PFSK-1 (cell line): Measurements from ENCODE around the gene RACK1.

Experiments
- FOXP2 ChIP-seq: optimal IDR thresholded peaks from 2 replicates; pipeline ENCODE3; 2011; ENCODE audit warnings: borderline replicate concordance, control low read depth, inconsistent platforms; ENCODE audit not compliant: insufficient read depth; ENCODE audit errors: extremely low read length, extremely low read depth
- POLR2AphosphoS5 ChIP-seq: IDR thresholded peaks from 2 replicates; pipeline ENCODE4 v1.6.1; 2012; ENCODE audit warnings: low read depth, mild to moderate bottlenecking, control low read depth, low read length, moderate library complexity
- REST ChIP-seq, 2 experiments: IDR thresholded peaks; 2 replicates each; pipeline versions ENCODE4 v1.6.1 to v1.8.0; 2011 to 2012; ENCODE audit warnings: low read depth in 2 of 2, low read length in 2 of 2, control low read depth in 1 of 2, inconsistent platforms in 1 of 2, mild to moderate bottlenecking in 1 of 2, moderate library complexity in 1 of 2; ENCODE audit not compliant: insufficient read depth in 1 of 2
- SIN3A ChIP-seq: IDR thresholded peaks from 2 replicates; pipeline ENCODE4 v1.6.1; 2012; ENCODE audit warnings: mild to moderate bottlenecking, low read length, moderate library complexity, borderline replicate concordance; ENCODE audit not compliant: insufficient read depth
- TAF1 ChIP-seq: IDR thresholded peaks from 2 replicates; pipeline ENCODE4 v1.6.1; 2012; ENCODE audit warnings: low read length, control low read depth, borderline replicate concordance; ENCODE audit not compliant: insufficient read depth

The RACK1 gene

DNA sequence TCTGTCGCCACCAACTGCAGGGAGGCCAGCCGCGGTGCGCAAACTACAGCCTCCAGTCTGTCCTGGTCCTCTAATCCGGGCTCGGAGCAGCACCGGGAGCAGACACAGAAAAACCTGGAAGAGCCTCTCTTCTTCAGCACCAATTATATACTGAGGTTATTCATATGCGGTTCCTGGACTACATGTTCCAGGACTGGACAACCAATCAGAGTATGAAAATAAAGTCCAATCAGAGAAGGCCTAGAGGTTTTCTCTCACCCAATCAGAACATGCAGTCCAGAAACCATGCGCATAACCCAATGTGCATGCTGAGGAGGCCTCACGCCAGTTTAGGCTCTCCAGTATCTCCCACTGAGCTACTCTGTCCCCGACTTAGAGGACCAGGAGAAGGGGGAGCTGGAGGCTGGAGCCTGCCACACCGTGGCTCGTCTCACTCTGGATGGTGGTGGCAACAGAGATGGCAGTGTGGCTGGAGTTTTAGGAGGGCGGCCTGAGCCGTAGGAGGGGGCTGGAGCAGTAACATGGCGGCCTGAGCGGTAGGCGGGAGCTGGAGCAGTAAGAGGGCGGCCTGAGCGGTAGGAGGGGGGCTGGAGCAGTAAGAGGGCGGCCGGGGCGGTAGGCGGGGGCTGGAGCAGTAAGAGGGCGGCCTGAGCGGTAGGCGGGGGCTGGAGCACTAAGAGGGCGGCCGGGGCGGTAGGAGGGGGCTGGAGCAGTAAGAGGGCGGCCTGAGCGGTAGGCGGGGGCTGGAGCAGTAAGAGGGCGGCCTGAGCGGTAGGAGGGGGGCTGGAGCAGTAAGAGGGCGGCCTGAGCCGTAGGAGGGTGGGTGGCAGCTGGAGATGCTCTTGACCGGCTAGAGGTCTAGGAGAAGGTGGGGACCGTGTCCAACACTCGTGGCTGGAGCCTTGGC lies 37.6 kb upstream of the RACK1 start:
- TF ChIP-seq REST (IDR thresholded peaks at IDR 0.05; ENCODE audit: insufficient read depth in 1 of 2, low read depth in 2 of 2, low read length in 2 of 2) (no peak), SIN3A (no peak), FOXP2 (no peak), TAF1 (no peak), POLR2AphosphoS5 (no peak)

DNA sequence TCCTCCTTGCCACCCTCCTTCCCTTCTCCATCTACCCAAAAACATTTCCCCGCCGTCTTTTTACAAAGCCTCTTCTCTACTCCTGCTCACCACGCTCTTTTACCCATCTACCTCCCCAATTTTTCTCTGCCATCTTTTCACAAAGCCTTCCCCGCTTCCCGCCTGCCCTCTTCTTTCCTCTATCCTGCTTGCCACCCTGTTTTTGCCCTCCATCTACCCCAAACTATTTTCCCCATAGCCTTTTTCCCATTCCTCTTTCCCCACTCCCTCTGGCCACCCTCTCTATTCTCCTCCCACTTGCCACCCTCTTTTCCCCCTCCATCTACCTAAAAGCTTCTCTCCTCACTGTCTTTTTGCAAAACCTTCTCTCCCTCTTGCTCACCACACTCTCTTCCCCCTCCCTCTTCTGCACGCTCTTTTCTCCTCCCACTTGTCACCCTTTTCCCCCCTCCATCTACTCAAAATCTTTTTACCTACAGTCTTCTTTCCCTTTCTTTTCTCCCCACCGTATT lies 36.6 kb upstream of the RACK1 start:
- TF ChIP-seq FOXP2: no peak
- no peak for TF ChIP-seq TAF1
- TF ChIP-seq POLR2AphosphoS5: no peak
- TF ChIP-seq REST (IDR thresholded peaks at IDR 0.05; ENCODE audit: insufficient read depth in 1 of 2, low read depth in 2 of 2, low read length in 2 of 2): no peak
- TF ChIP-seq SIN3A: no peak

GRCh38 chr5:181271081-181271480 lies 27.4 kb upstream of the RACK1 start:
- TF ChIP-seq FOXP2 (no peak), POLR2AphosphoS5 (no peak), TAF1 (no peak), REST (IDR thresholded peaks at IDR 0.05; ENCODE audit: insufficient read depth in 1 of 2, low read depth in 2 of 2, low read length in 2 of 2) (no peak), SIN3A (no peak)

GRCh38 chr5:181265092-181265671 lies 21.5 kb upstream of the RACK1 start:
- TF ChIP-seq TAF1: no peak
- no peak for TF ChIP-seq FOXP2
- TF ChIP-seq SIN3A: no peak

DNA sequence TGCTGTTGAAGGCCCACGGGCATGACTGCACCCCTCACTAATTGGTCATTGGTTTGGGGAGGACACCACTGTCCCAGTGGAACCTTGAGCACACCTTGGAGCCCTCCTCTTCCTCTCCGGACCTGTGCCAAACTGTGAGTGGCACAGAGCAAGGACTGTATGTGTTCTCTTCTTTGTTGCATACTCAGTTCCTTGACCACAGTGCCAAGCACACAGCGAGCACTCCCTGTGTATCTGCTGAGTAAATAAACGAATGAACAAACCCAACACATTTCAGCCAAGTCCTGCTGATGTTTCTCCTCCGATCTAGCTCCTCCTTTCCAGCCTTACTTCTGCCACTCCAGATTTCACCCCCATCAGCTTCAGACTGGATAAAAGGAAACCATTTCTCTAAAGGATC lies 19.9 kb upstream of the RACK1 start:
- TF ChIP-seq FOXP2 (no peak), POLR2AphosphoS5 (no peak), SIN3A (no peak), TAF1 (no peak), REST (IDR thresholded peaks at IDR 0.05; ENCODE audit: insufficient read depth in 1 of 2, low read depth in 2 of 2, low read length in 2 of 2) (no peak)
